UCSD-AML1 (cell line): ENCODE results near the gene LRATD1.
"Not testable (repeated sequence)": the region's sequence is repeated elsewhere in the genome, so short reads cannot be mapped to it uniquely, and the experiment has no call there.

Source experiments
- DNase-seq: peaks from one replicate; lab custom pipeline; 2025; ENCODE audit not compliant: unreplicated experiment; lab: John Stamatoyannopoulos, UW

The LRATD1 gene, protein sequence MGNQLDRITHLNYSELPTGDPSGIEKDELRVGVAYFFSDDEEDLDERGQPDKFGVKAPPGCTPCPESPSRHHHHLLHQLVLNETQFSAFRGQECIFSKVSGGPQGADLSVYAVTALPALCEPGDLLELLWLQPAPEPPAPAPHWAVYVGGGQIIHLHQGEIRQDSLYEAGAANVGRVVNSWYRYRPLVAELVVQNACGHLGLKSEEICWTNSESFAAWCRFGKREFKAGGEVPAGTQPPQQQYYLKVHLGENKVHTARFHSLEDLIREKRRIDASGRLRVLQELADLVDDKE

GRCh38 chr2:14632133-14632936 is at the start of gene LRATD1:
TSS of gene LRATD1 (plus strand) at chr2:14632717. CDS start at chr2:14633980, 1,263 bp downstream.
- no peak for DNase-seq

DNA sequence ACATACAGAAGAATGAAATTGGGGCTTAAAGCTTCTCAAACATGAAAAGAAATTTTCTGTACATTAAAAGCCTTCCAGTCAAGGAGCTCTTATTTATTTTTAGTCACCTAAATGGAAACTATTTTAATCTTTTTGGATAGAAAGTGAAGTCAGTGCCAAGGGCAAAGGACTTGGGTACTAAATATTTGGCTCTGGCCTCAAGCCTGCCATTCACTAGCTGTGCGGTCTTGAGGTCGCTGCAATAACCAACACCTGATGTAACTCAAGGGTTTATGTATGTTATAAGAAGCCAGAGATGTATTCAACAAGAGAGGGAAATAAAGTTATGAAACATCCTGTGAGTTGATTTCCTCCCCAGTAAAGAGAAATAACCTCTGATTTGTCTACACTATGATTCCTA is 49.5 kb upstream of the LRATD1 start:
- DNase-seq = no peak

DNA sequence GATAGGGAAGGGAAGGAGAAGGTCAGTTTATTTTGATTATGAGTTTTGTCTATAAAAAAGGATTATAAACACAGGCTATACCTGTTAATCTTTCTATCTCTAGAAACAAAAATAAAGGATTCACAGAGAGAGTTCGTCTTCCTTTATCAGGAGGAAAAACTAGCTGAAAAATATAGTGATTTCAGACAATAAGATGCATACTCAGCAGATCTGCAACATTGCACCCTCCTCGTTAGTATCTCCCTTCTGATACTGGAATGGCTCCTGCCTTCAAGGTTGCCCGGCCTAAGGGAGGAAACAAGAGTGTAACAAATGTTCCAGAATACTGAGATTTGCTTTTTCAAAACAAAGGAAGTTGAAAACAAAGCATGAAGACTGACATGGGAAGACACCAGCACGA is 48.7 kb upstream of the LRATD1 start:
- DNase-seq = no peak

GRCh38 chr2:14587119-14587518 is 45.4 kb upstream of the LRATD1 start:
- no peak for DNase-seq

DNA sequence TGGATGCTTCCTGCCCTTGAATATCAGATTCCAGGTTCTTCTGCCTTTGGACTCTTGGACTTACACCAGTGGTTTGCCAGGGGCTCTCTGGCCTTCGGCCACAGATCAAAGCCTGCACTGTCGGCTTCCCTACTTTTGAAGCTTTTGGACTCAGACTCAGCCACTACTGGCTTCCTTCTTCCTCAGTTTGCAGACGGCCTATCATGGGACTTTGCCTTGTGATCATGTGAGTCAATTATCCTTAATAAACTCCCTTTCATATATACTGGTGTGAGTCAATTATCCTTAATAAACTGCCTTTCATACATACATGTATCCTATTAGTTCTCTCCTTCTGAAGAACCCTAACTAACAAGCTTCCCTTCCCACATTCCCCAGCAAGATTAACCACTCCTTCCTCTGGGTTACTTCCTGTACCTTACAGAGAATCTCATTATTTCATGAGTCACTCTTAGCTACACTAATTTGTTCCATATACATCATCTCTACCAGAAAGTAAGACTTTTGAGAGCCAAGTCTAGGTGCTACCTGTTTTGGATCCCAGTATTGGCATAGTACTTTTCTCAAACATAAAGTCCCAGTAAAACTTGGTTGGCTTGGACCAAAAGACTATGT is 31.3 kb upstream of the LRATD1 start:
- no peak for DNase-seq

- no peak for DNase-seq
Measured at GRCh38 chr2:14602309-14602708, 30.2 kb upstream of the LRATD1 start.

DNA sequence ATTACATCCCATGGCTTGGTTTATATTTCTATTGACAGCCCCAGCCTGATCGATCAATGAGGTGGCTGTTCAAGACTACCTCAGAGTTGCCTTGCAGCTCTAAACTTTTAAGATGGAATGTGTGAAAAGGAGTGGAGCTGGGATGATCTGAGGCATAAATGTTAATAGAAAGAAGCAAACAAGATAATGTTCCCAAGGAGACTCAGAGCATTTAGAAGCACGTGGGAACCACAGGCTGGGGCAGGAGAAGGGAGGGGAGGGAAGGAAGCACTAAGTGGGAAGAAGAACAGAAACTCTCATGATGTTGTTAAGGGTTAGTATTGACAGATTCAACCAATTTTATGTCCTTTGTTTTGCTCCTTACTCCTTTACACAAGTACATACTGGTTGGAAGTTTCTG is 28.8 kb upstream of the LRATD1 start:
- no peak for DNase-seq

GRCh38 chr2:14608245-14608644 is 24.3 kb upstream of the LRATD1 start:
- no peak for DNase-seq

DNA sequence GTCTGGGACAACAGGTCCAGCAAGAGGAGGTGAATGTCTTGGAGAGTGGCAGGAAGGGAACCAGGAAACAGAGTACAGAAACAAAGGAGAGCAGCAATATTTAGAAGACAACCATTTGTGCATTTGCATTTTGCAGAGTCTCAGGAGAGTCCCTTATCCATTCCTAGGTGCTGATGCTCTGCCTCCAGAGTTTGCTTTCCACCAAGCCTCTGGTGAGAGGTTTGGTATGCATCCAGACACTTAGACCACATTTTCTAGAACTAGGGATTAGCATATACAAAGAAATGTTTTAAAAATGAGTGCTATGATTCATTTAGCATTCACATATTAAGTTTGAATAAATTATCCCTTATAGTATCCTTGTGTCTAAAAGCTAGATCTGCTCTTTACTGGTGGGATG is 18.5 kb upstream of the LRATD1 start:
- DNase-seq = no peak

DNA sequence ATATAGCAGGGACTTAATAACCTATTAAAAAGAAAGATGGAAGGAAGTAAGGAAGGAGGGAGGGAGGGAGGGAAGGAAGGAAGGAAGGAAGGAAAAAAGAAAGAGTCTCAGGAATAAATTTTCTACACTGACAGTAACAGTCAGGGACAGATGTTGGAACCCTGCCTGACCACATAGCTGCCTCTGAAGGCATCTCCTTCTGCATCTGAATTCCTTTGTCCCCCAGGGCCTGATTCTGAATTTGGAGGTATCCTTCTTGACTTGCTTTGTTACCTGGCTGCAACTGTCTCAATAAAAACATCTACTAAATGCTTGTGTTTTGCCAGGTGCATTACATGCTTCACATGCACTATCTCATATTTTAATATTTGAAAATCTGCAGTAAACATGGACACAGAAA is 17.4 kb upstream of the LRATD1 start:
- no peak for DNase-seq

- no peak for DNase-seq
Measured at GRCh38 chr2:14615760-14616159, 16.8 kb upstream of the LRATD1 start.

GRCh38 chr2:14616342-14616741 is 16.2 kb upstream of the LRATD1 start:
- DNase-seq = no peak

DNA sequence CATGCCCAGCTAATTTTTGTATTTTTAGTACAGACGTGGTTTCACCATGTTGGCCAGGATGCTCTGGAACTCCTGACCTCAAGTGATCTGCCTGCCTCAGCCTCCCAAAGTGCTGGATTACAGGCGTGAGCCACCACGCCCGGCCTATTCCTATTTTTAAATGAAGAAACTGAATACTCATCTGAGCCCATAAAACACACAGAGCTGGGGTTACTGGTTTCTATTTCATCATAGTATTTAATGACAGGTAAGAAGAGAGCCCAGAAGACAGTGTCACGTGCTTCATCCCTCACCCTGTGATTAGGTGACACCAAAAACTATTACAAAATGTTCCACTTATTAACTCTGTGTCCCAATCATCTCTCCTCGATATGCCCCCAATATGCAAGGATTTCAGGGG is 15.6 kb upstream of the LRATD1 start:
- no peak for DNase-seq

- DNase-seq = no peak
Measured at GRCh38 chr2:14619441-14619840, 13.1 kb upstream of the LRATD1 start.

- no peak for DNase-seq
Measured at GRCh38 chr2:14621114-14621513, 11.4 kb upstream of the LRATD1 start.

DNA sequence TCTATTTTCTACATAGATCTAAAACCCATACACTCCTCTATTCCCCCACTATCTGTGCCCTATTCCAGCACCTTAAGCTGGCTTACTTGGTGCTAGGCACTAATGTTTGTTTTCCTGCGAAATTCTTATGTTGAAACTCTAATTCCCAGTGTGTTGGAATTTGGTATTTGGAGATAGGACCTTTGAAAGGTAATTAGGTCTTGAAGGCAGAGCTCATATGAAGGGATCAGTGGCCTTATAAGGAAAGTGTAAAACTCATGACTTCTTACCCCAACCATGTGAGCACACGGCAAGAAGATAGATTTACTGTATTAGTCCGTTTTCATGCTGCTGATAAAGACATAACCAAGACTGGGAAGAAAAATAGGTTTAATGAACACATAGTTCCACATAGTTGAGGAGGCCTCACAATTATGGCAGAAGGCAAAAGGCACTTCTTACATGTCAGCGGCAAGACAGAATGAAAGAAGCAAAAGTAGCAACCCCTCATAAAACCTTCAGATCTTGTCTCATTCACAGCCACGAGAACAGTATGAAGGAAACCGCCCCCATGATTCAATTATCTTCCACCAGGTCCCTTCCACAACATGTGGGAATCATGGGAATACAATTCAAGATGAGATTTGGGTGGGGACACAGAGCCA is 10.5 kb upstream of the LRATD1 start:
- no peak for DNase-seq

- not testable (repeated sequence) for DNase-seq
Measured at GRCh38 chr2:14622550-14622939, 10.0 kb upstream of the LRATD1 start.

GRCh38 chr2:14623237-14623636 is 9.3 kb upstream of the LRATD1 start:
- DNase-seq = no peak

- no peak for DNase-seq
Measured at GRCh38 chr2:14626873-14627272, 5.6 kb upstream of the LRATD1 start.

DNA sequence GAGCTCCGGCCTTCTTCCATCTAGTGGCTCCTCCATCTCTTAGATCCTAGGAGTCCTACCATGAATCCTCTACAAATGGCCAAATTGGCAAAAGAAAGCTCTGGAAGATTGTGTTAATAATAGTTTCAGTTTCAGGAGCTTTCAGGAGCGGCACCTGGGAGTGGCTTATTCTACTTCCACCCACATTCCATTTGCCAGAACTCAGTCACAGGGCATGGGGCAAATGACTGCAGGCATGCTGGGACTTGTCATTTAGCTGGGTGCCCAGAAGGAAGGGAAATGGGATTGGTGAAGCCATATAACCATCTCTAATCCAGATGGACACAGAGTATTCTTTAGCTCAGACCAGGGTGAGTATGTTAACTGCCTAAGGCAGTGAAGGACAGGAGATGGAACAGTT is 3.6 kb upstream of the LRATD1 start:
- DNase-seq = no peak

DNA sequence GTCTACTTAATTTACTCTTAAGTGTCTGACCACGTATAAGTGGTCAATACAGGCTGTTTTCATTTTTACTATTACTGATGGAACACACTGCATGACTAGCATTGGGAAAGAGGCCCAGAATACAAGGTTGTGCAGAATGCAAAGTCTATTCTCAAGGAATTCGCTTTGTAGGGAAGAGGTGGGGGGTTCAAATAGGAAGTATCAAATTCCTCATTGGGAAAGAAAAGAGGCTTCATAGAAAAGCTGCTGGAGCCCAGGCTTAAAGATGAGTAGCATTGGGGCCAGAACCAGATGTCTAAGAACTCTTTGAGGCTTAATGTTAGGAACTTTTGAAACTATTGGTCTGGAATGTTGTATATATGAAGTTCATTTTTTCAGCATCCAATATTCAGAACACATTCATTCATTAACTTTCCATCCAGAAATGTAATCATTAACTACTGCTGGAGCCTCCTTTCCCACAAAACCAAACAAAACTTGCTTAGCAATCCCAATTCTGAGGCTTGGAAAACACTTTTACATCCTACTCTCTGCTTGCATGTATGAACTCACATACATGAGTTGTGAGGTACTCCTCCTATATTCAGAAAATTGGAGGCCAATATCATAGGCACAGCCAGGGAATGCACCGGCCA is 994 bp upstream of the LRATD1 start:
- DNase-seq = no peak
